ENCODE results near the gene RPP21.

RPP21 gene

GRCh38 chr6:30329331-30329730, 15.6 kb upstream of the RPP21 start:
- no peak overlapping the region for H2BK5ac ChIP-seq (ENCODE audit: low read depth, low read length, poor library complexity, severe bottlenecking)
- H2BK12ac ChIP-seq (ENCODE audit: low read length in 2 of 2) = no peak overlapping the region
- peaks cover 8% of the 10 kb centered on the region for H3K4me1 ChIP-seq (ENCODE audit: control insufficient read depth, insufficient read depth, low read depth, low read length)
- H3K27ac ChIP-seq (ENCODE audit: low read length, poor library complexity, severe bottlenecking) = no peak overlapping the region
- no peaks in the 10 kb centered on the region for H3K27me3 ChIP-seq (ENCODE audit: control insufficient read depth in 1 of 2, insufficient read depth in 1 of 2, low read length in 2 of 2)
- H3K9ac ChIP-seq (ENCODE audit: low read length) = no peak overlapping the region
- H2BK15ac ChIP-seq (ENCODE audit: low read depth, poor library complexity, severe bottlenecking) = no peak overlapping the region
- H3K4ac ChIP-seq (ENCODE audit: low read depth in 1 of 2, low read length in 2 of 2) = no peak overlapping the region
- no peak overlapping the region for H3K4me3 ChIP-seq (ENCODE audit: insufficient read depth in 1 of 2, low read depth in 1 of 2, low read length in 2 of 2)
- no peak for DNase-seq
- 95% methylated on average over 12 of the region's 12 CpGs for WGBS
- no peak overlapping the region for H3K4me2 ChIP-seq (ENCODE audit: low read length, poor library complexity, severe bottlenecking)
- no peak overlapping the region for H3K14ac ChIP-seq (ENCODE audit: low read length in 2 of 2)
- no peak overlapping the region for H4K91ac ChIP-seq (ENCODE audit: low read length)
- H3K23ac ChIP-seq (ENCODE audit: low read length in 2 of 2) = no peak overlapping the region
- no peak overlapping the region for H2BK120ac ChIP-seq (ENCODE audit: low read depth, low read length)
- H3K18ac ChIP-seq (ENCODE audit: low read depth in 1 of 2, low read length in 2 of 2) = no peak overlapping the region
- H4K8ac ChIP-seq (ENCODE audit: low read length) = no peak overlapping the region
- H3K36me3 ChIP-seq (ENCODE audit: control insufficient read depth in 1 of 2, insufficient read depth in 2 of 2, low read depth in 1 of 2, low read length in 2 of 2) = peaks cover 13 to 47% of the 10 kb centered on the region in 2 experiments
- H3K9me3 ChIP-seq (ENCODE audit: control insufficient read depth, low read length) = no peaks in the 10 kb centered on the region
- H2AFZ ChIP-seq (ENCODE audit: low read depth, low read length) = no peak overlapping the region
- no peak overlapping the region for H2AK5ac ChIP-seq (ENCODE audit: low read length, severe bottlenecking)
- H3K79me1 ChIP-seq (replicated peaks; ENCODE audit: low read length, poor library complexity, severe bottlenecking) = peaks cover 13% of the 10 kb centered on the region

- 97% methylated on average over 3 of the region's 3 CpGs for WGBS
- H2BK15ac ChIP-seq (ENCODE audit: low read depth, poor library complexity, severe bottlenecking) = no peak overlapping the region
- H3K4ac ChIP-seq (ENCODE audit: low read depth in 1 of 2, low read length in 2 of 2) = no peak overlapping the region
- H3K14ac ChIP-seq (ENCODE audit: low read length in 2 of 2) = no peak overlapping the region
- H3K36me3 ChIP-seq (ENCODE audit: control insufficient read depth in 1 of 2, insufficient read depth in 2 of 2, low read depth in 1 of 2, low read length in 2 of 2) = peaks cover 21 to 73% of the 10 kb centered on the region in 2 experiments
- no peak overlapping the region for H2BK12ac ChIP-seq (ENCODE audit: low read length in 2 of 2)
- H3K27me3 ChIP-seq (ENCODE audit: control insufficient read depth in 1 of 2, insufficient read depth in 1 of 2, low read length in 2 of 2) = no peaks in the 10 kb centered on the region
- peaks cover 2% of the 10 kb centered on the region for H3K4me1 ChIP-seq (ENCODE audit: control insufficient read depth, insufficient read depth, low read depth, low read length)
- no peak overlapping the region for H2AK5ac ChIP-seq (ENCODE audit: low read length, severe bottlenecking)
- no peak overlapping the region for H4K8ac ChIP-seq (ENCODE audit: low read length)
- H3K27ac ChIP-seq (ENCODE audit: low read length, poor library complexity, severe bottlenecking) = no peak overlapping the region
- no peak overlapping the region for H3K4me3 ChIP-seq (ENCODE audit: insufficient read depth in 1 of 2, low read depth in 1 of 2, low read length in 2 of 2)
- no peak overlapping the region for H3K18ac ChIP-seq (ENCODE audit: low read depth in 1 of 2, low read length in 2 of 2)
- no peak overlapping the region for H2BK5ac ChIP-seq (ENCODE audit: low read depth, low read length, poor library complexity, severe bottlenecking)
- H3K4me2 ChIP-seq (ENCODE audit: low read length, poor library complexity, severe bottlenecking) = no peak overlapping the region
- DNase-seq = no peak
- H4K91ac ChIP-seq (ENCODE audit: low read length) = no peak overlapping the region
- no peak overlapping the region for H3K9ac ChIP-seq (ENCODE audit: low read length)
- peaks cover 18% of the 10 kb centered on the region for H3K79me1 ChIP-seq (replicated peaks; ENCODE audit: low read length, poor library complexity, severe bottlenecking)
- H3K9me3 ChIP-seq (ENCODE audit: control insufficient read depth, low read length) = no peaks in the 10 kb centered on the region
- H2AFZ ChIP-seq (ENCODE audit: low read depth, low read length) = no peak overlapping the region
- no peak overlapping the region for H2BK120ac ChIP-seq (ENCODE audit: low read depth, low read length)
- H3K23ac ChIP-seq (ENCODE audit: low read length in 2 of 2) = no peak overlapping the region
Measured at GRCh38 chr6:30331981-30332380, 13.0 kb upstream of the RPP21 start.

- no peak overlapping the region for H2BK5ac ChIP-seq (ENCODE audit: low read depth, low read length, poor library complexity, severe bottlenecking)
- no peaks in the 10 kb centered on the region for H3K27me3 ChIP-seq (ENCODE audit: control insufficient read depth in 1 of 2, insufficient read depth in 1 of 2, low read length in 2 of 2)
- H3K36me3 ChIP-seq (ENCODE audit: control insufficient read depth in 1 of 2, insufficient read depth in 2 of 2, low read depth in 1 of 2, low read length in 2 of 2) = peaks cover 19 to 92% of the 10 kb centered on the region in 2 experiments
- no peak overlapping the region for H3K27ac ChIP-seq (ENCODE audit: low read length, poor library complexity, severe bottlenecking)
- no peak overlapping the region for H2AFZ ChIP-seq (ENCODE audit: low read depth, low read length)
- no peak overlapping the region for H2BK120ac ChIP-seq (ENCODE audit: low read depth, low read length)
- WGBS = 100% methylated on average over 2 of the region's 2 CpGs
- no peak overlapping the region for H2AK5ac ChIP-seq (ENCODE audit: low read length, severe bottlenecking)
- peak; percentile 32 for DNase-seq
- no peaks in the 10 kb centered on the region for H3K4me1 ChIP-seq (ENCODE audit: control insufficient read depth, insufficient read depth, low read depth, low read length)
- no peak overlapping the region for H3K14ac ChIP-seq (ENCODE audit: low read length in 2 of 2)
- H2BK12ac ChIP-seq (ENCODE audit: low read length in 2 of 2) = no peak overlapping the region
- no peak overlapping the region for H4K8ac ChIP-seq (ENCODE audit: low read length)
- H3K4ac ChIP-seq (ENCODE audit: low read depth in 1 of 2, low read length in 2 of 2) = no peak overlapping the region
- peak overlapping the region; percentile 11 for H3K9ac ChIP-seq (ENCODE audit: low read length)
- H3K23ac ChIP-seq (ENCODE audit: low read length in 2 of 2) = no peak overlapping the region
- H3K18ac ChIP-seq (ENCODE audit: low read depth in 1 of 2, low read length in 2 of 2) = no peak overlapping the region
- peaks cover 7% of the 10 kb centered on the region for H3K79me1 ChIP-seq (replicated peaks; ENCODE audit: low read length, poor library complexity, severe bottlenecking)
- H3K9me3 ChIP-seq (ENCODE audit: control insufficient read depth, low read length) = no peaks in the 10 kb centered on the region
- no peak overlapping the region for H4K91ac ChIP-seq (ENCODE audit: low read length)
- H3K4me2 ChIP-seq (ENCODE audit: low read length, poor library complexity, severe bottlenecking) = no peak overlapping the region
- H3K4me3 ChIP-seq (ENCODE audit: insufficient read depth in 1 of 2, low read depth in 1 of 2, low read length in 2 of 2) = no peak overlapping the region
- H2BK15ac ChIP-seq (ENCODE audit: low read depth, poor library complexity, severe bottlenecking) = no peak overlapping the region
Measured at GRCh38 chr6:30334075-30334783, 10.7 kb upstream of the RPP21 start.

- Histone ChIP-seq H3K27ac (ENCODE audit: low read length, poor library complexity, severe bottlenecking) (no peak overlapping the region), H3K27me3 (ENCODE audit: control insufficient read depth in 1 of 2, insufficient read depth in 1 of 2, low read length in 2 of 2) (no peaks in the 10 kb centered on the region), H3K14ac (ENCODE audit: low read length in 2 of 2) (no peak overlapping the region), H3K9me3 (ENCODE audit: control insufficient read depth, low read length) (no peaks in the 10 kb centered on the region), H2AFZ (ENCODE audit: low read depth, low read length) (no peak overlapping the region), H4K8ac (ENCODE audit: low read length) (no peak overlapping the region), H3K4me2 (ENCODE audit: low read length, poor library complexity, severe bottlenecking) (no peak overlapping the region), H2BK15ac (ENCODE audit: low read depth, poor library complexity, severe bottlenecking) (no peak overlapping the region), H2BK5ac (ENCODE audit: low read depth, low read length, poor library complexity, severe bottlenecking) (no peak overlapping the region), H4K91ac (ENCODE audit: low read length) (no peak overlapping the region), H3K9ac (ENCODE audit: low read length) (no peak overlapping the region), H3K79me1 (replicated peaks; ENCODE audit: low read length, poor library complexity, severe bottlenecking) (peaks cover 3% of the 10 kb centered on the region), H3K36me3 (ENCODE audit: control insufficient read depth in 1 of 2, insufficient read depth in 2 of 2, low read depth in 1 of 2, low read length in 2 of 2) (peaks cover 14 to 64% of the 10 kb centered on the region in 2 experiments), H3K23ac (ENCODE audit: low read length in 2 of 2) (no peak overlapping the region), H2BK120ac (ENCODE audit: low read depth, low read length) (no peak overlapping the region), H3K18ac (ENCODE audit: low read depth in 1 of 2, low read length in 2 of 2) (no peak overlapping the region), H3K4ac (ENCODE audit: low read depth in 1 of 2, low read length in 2 of 2) (no peak overlapping the region), H2BK12ac (ENCODE audit: low read length in 2 of 2) (no peak overlapping the region), H2AK5ac (ENCODE audit: low read length, severe bottlenecking) (no peak overlapping the region), H3K4me1 (ENCODE audit: control insufficient read depth, insufficient read depth, low read depth, low read length) (no peaks in the 10 kb centered on the region), H3K4me3 (ENCODE audit: insufficient read depth in 1 of 2, low read depth in 1 of 2, low read length in 2 of 2) (no peak overlapping the region)
- 100% methylated on average over 4 of the region's 6 CpGs for WGBS
- no peak for DNase-seq
Measured at GRCh38 chr6:30340589-30341054, 4.3 kb upstream of the RPP21 start.
